ENCODE measurements around the gene MEG3. TPM values are rescaled to one million over a fixed set of nuclear protein-coding genes. Genes with fewer than 3 reads are reported as not detected.

The MEG3 gene
- total and polyA plus RNA-seq, 9 of the 15 experiments (the other 6 are each of a cell fraction or from before 2014, with no cell fraction given), result 0.10 to 5.3 (median 1.0) TPM; not detected in 1

GRCh38 chr14:100893228-100893601 lies 67.3 kb downstream of the MEG3 start:
- no TSS peak for BruUV-seq (replicated peaks)
- Histone ChIP-seq H3K9me1 (ENCODE audit: control insufficient read depth, insufficient read depth, low read length) (no peaks in the 10 kb centered on the region), H3K9me3 (replicated peaks; ENCODE audit: control insufficient read depth, insufficient read depth, low read depth, low read length) (no peaks in the 10 kb centered on the region), H3K36me3 (ENCODE audit: control insufficient read depth, insufficient read depth, low read length) (no peaks in the 10 kb centered on the region), H3K9ac (ENCODE audit: insufficient read depth in 1 of 2, low read depth in 2 of 2, low read length in 2 of 2) (peak overlapping the region in 1 of 2 experiments; percentile 78; a peak in 1 of 4 replicates), H4K20me1 (replicated peaks; ENCODE audit: control insufficient read depth, insufficient read depth, low read length) (no peaks in the 10 kb centered on the region), H3K4me2 (ENCODE audit: insufficient read depth, low read length) (no peak overlapping the region), H3K4me1 (replicated peaks in 1 of 2; ENCODE audit: control insufficient read depth in 2 of 2, insufficient read depth in 2 of 2, low read length in 2 of 2) (peaks cover 0 to 4% of the 10 kb centered on the region in 2 experiments; a peak in 2 of 5 replicates), H3K4me3 (no peak overlapping the region), H3K79me2 (ENCODE audit: control insufficient read depth, insufficient read depth, low read length) (no peaks in the 10 kb centered on the region), H3K27me3 (ENCODE audit: control insufficient read depth in 2 of 2, insufficient read depth in 2 of 2, low read length in 2 of 2) (0 out of 5 replicates have a peak, but pooled peaks cover 0 to 3% of the 10 kb centered on the region in 2 experiments), H3K27ac (ENCODE audit: extremely low read depth, low read depth, low read length) (no peak overlapping the region), H2AFZ (ENCODE audit: low read depth, low read length) (no peak overlapping the region)
- DNase-seq (ENCODE audit: extremely low read depth in 1 of 4, low spot score in 3 of 4), result no peak
- ChIA-PET POLR2A (no interaction called here), CTCF (ENCODE audit: low intra/inter-chr PET ratio) (no interaction called here)
- FAIRE-seq, result no peak
- in situ Hi-C loops (cut with MboI), result no loop called here
- WGBS (ENCODE audit: insufficient coverage, low coverage, missing lambda C conversion rate), result 48% methylated on average over 8 of the region's 8 CpGs
- no peak for ATAC-seq
- intact Hi-C loops (cut with micrococcal nuclease), result no loop called here
- TF ChIP-seq DPF2 (IDR thresholded peaks at IDR 0.05) (no peak), E2F5 (CRISPR knock-in tag; IDR thresholded peaks at IDR 0.05) (no peak), KDM1A (IDR thresholded peaks at IDR 0.05) (no peak), HMG20B (CRISPR knock-in tag; IDR thresholded peaks at IDR 0.05) (no peak), RFX5 (IDR thresholded peaks at IDR 0.05; ENCODE audit: low read depth, low read length) (no peak), ZNF778 (CRISPR knock-in tag; IDR thresholded peaks at IDR 0.05) (no peak), MEF2A (IDR thresholded peaks at IDR 0.05; ENCODE audit: control insufficient read depth, low read depth, low read length) (no peak), ZNF175 (CRISPR knock-in tag; IDR thresholded peaks at IDR 0.05; ENCODE audit: low read depth) (no peak), ZNF324 (CRISPR knock-in tag; IDR thresholded peaks at IDR 0.05) (no peak), ZFP91 (CRISPR knock-in tag; IDR thresholded peaks at IDR 0.05) (no peak), ZHX1 (conservative IDR thresholded peaks at IDR 0.05; ENCODE audit: low read length) (no peak), RBM14 (IDR thresholded peaks at IDR 0.05; ENCODE audit: borderline replicate concordance, insufficient read depth, low read depth, low read length) (no peak), ZNF696 (CRISPR knock-in tag; conservative IDR thresholded peaks at IDR 0.05) (no peak), RAD51 (IDR thresholded peaks at IDR 0.05; ENCODE audit: borderline replicate concordance, low read depth) (no peak), ZZZ3 (IDR thresholded peaks at IDR 0.05) (no peak), CLOCK (CRISPR knock-in tag; IDR thresholded peaks at IDR 0.05; ENCODE audit: borderline replicate concordance) (no peak)

Measured in K562 (cell line).